GM12892 (cell line): ENCODE data around the gene PDGFA.

Experiments
- POLR2A ChIP-seq: IDR thresholded peaks from 2 replicates; pipeline ENCODE4 v1.6.1; 2011; ENCODE audit warnings: low read depth, low read length, control low read depth
- POLR2AphosphoS5 ChIP-seq: IDR thresholded peaks from 2 replicates; pipeline ENCODE4 v1.6.1; 2011; ENCODE audit warnings: low read depth, low read length, control low read depth

DNA sequence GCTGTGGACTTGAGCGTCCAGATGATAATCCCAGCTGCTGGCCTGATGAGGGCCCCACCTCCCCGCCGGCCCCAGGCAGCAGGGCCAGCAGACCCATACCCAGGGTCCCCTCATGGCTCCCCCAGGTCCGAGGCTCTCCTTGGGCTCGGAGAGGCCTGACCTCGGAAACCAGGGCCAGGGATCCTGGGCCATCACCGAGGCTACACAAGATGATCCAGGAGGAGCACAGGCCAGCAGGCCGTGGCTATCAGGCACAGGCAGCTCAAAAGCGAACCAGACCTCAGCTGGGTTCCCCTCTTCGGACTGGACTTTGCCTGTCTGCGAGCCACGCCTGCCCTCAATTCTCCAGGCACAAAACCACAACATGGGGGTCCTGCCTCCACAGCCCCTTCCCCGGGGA lies 17.4 kb downstream of the PDGFA start:
- TF ChIP-seq POLR2A: no peak
- TF ChIP-seq POLR2AphosphoS5: no peak
